GM12872 (cell line): ENCODE measurements around the gene NCAM1.

Experiments
- TF ChIP-seq, protein P1 (sequence below): IDR thresholded peaks from 3 replicates; pipeline ENCODE4 v1.5.1; 2011; ENCODE audit warnings: low read depth, mild to moderate bottlenecking, low read length, moderate library complexity; ENCODE audit not compliant: insufficient read depth

Gene NCAM1

DNA sequence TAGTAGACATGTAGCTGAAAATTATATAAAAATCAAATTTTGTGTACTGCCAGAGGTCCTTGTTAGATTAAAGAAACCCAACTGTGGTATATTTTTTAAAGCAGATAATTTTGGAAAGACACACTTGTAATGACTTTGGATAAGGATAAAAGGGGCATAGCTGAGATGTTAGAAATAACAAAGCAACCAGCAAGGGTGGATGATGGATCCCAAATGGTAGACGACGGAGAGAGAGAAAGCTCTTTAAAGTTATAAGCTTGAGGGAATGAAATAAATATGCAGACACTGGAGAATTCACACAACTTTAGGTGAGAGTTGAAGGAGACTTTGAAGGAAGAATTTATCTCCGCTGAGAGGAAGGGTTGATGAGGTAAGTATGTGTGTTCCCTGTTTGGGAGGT is 10.6 kb downstream of the NCAM1 start:
- TF ChIP-seq, protein P1, sequence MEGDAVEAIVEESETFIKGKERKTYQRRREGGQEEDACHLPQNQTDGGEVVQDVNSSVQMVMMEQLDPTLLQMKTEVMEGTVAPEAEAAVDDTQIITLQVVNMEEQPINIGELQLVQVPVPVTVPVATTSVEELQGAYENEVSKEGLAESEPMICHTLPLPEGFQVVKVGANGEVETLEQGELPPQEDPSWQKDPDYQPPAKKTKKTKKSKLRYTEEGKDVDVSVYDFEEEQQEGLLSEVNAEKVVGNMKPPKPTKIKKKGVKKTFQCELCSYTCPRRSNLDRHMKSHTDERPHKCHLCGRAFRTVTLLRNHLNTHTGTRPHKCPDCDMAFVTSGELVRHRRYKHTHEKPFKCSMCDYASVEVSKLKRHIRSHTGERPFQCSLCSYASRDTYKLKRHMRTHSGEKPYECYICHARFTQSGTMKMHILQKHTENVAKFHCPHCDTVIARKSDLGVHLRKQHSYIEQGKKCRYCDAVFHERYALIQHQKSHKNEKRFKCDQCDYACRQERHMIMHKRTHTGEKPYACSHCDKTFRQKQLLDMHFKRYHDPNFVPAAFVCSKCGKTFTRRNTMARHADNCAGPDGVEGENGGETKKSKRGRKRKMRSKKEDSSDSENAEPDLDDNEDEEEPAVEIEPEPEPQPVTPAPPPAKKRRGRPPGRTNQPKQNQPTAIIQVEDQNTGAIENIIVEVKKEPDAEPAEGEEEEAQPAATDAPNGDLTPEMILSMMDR: no peak

DNA sequence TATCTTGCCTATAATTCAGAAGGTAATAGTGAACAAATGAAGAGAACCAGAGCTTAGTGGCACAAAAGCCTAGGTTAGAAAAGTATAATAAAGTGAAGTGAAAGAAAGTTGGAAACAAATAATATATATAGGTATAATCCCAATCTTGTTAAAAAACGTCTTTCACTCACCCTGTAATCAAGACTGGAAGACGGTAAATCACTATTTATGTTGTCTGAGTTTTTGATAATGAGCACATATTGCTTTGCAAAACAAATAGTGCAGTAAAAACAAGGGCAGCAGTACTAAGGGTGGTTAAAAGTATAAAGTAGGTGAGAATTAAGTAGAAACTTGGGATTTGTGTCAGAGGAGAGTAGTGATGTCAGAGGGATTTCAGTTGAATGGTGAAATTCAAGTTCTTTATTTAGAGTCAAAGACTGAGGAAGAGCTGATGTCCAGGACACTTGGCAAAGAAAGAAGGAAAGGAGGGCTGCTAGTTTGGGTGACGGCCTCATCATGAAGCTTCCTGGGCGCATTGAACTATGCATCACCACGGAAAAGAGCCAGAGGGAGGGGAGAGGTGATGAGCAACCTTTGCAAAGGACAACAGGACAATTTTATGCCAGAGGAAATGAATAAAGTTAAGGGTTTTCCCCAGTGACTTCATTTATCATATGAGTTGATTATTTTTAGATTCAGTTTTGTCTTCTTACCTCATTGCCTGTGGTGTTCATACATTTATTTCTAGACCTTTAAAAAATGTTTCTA is 11.4 kb downstream of the NCAM1 start:
- TF ChIP-seq, protein P1: no peak

DNA sequence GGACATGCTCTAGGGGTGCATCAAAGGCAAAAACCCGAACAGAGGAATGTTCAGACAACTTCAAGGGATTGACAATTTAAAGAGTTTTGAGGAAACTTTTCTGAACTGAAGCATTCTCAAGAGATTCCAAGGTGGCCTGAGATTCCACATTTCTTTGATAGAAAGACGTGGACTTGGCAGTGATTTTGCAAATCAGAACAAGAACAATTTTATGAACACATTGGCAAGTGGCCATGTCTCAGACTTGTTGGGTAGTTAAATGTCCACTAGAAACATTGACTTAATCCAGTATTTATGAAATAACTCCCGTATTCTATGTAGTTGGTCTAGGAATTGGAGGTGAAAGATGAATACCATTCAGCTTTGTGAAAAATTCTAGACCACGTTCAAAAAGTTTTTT is 13.8 kb downstream of the NCAM1 start:
- TF ChIP-seq, protein P1: no peak

DNA sequence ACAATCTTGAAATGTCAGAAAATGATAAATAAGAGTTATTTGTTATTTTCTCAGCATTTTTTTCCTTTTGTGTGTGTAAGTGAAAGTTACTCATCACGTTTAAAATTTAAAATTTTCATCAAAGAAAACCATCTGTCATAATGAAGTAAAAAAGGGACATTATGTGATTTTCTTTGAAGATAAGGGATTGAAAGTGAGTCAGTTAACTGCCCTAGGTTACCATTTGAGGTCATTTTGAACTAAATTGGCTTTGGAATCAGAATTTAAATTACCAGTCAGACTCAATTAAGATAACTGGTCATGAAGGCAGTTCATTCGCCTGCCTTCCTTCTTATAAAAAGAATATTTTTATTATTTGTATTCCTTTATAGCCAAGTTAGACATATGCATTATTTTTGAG is 14.3 kb downstream of the NCAM1 start:
- TF ChIP-seq, protein P1: no peak

DNA sequence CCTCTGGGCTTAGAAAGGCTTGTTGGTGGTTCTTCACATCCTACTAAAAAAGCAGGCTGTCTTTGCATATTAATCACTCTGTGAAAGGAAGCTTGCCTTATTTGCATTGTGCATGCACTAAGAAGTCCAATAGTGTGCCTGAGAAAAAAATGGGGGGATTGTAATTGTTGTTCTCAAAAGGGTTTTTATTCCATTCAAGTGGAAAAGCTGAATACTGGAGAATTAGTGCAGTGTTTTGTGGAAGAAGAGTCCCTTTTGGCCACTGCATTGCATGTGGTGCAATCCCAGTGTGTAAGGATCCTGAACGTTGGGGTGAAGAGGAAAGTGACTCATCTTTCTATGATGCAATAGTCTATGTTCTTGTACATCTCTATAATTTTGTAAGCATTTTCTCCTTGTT is 16.5 kb downstream of the NCAM1 start:
- TF ChIP-seq, protein P1: no peak

DNA sequence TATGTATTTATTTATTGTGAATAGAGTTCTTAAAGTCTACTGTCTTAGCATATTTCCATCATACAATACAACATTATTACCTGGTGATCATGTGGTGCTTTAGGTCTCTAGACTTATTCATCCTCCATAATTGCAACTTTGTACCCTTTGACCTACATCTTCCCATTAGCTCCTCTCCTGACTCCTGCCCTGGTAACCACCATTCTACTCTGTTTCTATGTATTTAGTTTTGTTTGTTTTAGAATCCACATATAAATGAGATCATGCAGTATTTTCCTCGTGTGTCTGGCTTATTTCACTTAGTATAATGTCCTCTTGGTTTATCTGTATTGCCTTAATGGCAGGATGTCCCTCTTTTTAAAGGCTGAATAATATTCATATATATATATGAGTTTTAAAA is 22.7 kb downstream of the NCAM1 start:
- TF ChIP-seq, protein P1: no peak

DNA sequence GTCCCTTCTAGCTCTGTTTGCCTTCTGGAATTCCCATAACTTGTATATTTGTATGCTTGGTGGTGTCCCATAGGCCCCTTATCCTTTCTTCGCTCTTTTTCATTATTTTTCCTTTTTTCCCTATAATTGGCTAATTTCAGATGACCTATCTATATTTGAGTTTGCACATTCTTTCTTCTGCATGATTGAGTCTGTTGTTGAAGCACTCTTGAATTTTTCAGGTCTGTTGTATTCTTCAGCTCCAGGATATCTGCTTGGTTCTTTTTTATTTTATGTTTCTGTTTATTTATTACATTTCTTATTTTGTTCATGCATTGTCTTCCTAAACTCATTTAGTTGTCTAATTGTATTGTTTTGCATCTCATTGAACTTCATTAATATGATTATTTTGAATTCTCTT is 28.0 kb downstream of the NCAM1 start:
- TF ChIP-seq, protein P1: no peak
